Measurements from ENCODE around the gene TCTN3.

The TCTN3 gene

GRCh38 chr10:95653895-95654294 is 39.8 kb downstream of the TCTN3 start:
- DNase-seq (ENCODE audit: low read depth): no peak
- TF ChIP-seq CTCF (IDR thresholded peaks at IDR 0.05; ENCODE audit: low read depth, low read length, missing control alignments): no peak
- H3K4me3 ChIP-seq (ENCODE audit: low read depth, low read length): no peak overlapping the region
- in situ Hi-C loops (cut with HindIII; ENCODE audit: low sequenced_read_pairs): no loop called here

- in situ Hi-C loops (cut with HindIII; ENCODE audit: low sequenced_read_pairs): no loop called here
- no peak for DNase-seq (ENCODE audit: low read depth)
- no peak for TF ChIP-seq CTCF (IDR thresholded peaks at IDR 0.05; ENCODE audit: low read depth, low read length, missing control alignments)
- H3K4me3 ChIP-seq (ENCODE audit: low read depth, low read length): no peak overlapping the region
These were observed 42.2 kb downstream of the TCTN3 start for GRCh38 chr10:95651346-95652060.

GRCh38 chr10:95650232-95650631 is 43.5 kb downstream of the TCTN3 start:
- no peak overlapping the region for H3K4me3 ChIP-seq (ENCODE audit: low read depth, low read length)
- in situ Hi-C loops (cut with HindIII; ENCODE audit: low sequenced_read_pairs): no loop called here
- DNase-seq (ENCODE audit: low read depth): no peak
- TF ChIP-seq CTCF (IDR thresholded peaks at IDR 0.05; ENCODE audit: low read depth, low read length, missing control alignments): no peak

- no peak for TF ChIP-seq CTCF (IDR thresholded peaks at IDR 0.05; ENCODE audit: low read depth, low read length, missing control alignments)
These were observed 45.6 kb downstream of the TCTN3 start for GRCh38 chr10:95648138-95648537.

GRCh38 chr10:95646160-95646559 is 47.6 kb downstream of the TCTN3 start:
- H3K4me3 ChIP-seq (ENCODE audit: low read depth, low read length): no peak overlapping the region
- in situ Hi-C loops (cut with HindIII; ENCODE audit: low sequenced_read_pairs): no loop called here
- no peak for TF ChIP-seq CTCF (IDR thresholded peaks at IDR 0.05; ENCODE audit: low read depth, low read length, missing control alignments)
- no peak for DNase-seq (ENCODE audit: low read depth)

More at GRCh38 chr10:95648138-95648537, 45.6 kb downstream of the TCTN3 start:
- in situ Hi-C loops (cut with HindIII; ENCODE audit: low sequenced_read_pairs): no loop called here
- H3K4me3 ChIP-seq (ENCODE audit: low read depth, low read length): no peak overlapping the region
- no peak for DNase-seq (ENCODE audit: low read depth)

- in situ Hi-C loops (cut with HindIII; ENCODE audit: low sequenced_read_pairs): no loop called here
- TF ChIP-seq CTCF (IDR thresholded peaks at IDR 0.05; ENCODE audit: low read depth, low read length, missing control alignments): no peak
- H3K4me3 ChIP-seq (ENCODE audit: low read depth, low read length): no peak overlapping the region
- no peak for DNase-seq (ENCODE audit: low read depth)
These were observed 48.8 kb downstream of the TCTN3 start for GRCh38 chr10:95644901-95645300.

Measured in astrocyte of the cerebellum (primary cell).